NCI-H226 (cell line): ENCODE measurements around the gene GOLGA6B.
A peak's percentile ranks its signal among the peaks of the same experiment; 100 is the strongest.
"Not testable (repeated sequence)": the region's sequence is repeated elsewhere in the genome, so short reads cannot be mapped to it uniquely, and the experiment has no call there.

Source experiments
- DNase-seq: peaks from one replicate; pipeline ENCODE4 v3.0.0-alpha.2; 2015

Gene GOLGA6B

DNA sequence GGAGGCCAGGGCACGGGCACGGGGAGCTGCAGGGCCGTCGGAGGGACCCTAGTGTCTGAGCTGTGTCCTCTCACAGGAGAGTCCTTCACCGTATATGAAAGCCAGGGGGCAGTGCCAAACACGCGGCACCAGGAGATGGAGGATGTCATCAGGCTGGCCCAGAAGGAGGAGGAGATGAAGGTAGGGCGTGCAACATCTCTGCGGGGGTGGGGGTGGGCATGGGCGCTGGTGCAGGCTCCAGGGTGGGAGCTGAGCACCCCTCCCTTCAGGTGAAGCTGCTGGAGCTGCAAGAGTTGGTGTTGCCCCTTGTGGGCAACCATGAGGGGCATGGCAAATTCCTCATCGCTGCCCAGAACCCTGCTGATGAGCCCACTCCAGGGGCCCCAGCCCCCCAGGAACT is 11.2 kb downstream of the GOLGA6B start:
- not testable (repeated sequence) for DNase-seq

DNA sequence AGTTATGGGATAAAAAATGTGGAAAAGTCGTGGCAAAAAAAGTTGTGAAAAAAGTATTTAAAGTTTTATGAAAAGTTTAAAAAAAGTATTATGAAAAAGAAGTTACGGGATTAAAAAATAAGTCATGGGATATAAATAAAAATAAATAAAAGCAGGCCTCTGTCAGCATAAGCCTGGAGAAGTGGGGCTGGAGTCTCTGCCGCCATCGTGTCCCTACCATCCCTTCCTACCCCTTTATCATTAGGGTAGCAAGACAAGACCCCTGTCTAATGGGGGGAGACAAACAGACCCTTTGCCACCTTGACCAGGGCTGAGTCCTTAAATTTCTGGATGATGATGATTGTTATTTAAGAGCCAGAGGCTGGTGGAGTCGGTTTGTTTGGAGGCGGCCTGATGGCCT is 15.3 kb downstream of the GOLGA6B start:
- not testable (repeated sequence) for DNase-seq

DNA sequence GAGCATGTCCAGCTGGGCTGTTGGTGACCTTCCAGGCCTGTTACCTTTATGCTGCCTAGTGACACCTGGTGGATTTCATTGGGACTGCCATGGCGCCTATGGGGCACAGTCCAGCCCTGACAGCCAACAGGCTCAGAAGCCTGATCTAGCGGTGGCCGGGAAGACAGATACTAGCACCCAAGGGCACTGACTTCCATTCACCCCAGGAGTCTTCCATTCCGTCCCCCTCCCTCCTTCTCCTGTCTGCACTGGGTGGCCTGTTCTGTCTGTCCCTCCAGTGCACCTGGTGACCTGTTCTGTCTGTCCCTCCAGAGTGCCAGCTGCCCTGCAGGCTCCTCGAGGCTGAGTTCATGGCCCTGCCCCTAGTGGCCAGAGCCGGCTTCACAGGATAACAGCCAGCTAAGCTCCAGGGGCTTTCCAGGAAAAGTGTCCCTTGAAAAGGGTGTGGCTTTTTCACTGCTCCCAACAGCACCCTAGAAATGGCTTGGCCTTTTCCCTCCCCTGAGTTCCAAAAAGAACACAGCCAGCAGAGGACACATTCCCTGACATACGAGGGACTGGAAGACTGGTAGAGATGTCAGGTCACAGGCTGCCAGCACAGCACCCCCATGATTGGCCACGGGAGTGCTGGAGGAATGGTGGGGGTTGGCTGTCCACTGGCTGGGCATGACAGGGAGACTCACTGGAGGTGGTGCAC is 16.3 kb downstream of the GOLGA6B start:
- DNase-seq = peak; percentile 35

DNA sequence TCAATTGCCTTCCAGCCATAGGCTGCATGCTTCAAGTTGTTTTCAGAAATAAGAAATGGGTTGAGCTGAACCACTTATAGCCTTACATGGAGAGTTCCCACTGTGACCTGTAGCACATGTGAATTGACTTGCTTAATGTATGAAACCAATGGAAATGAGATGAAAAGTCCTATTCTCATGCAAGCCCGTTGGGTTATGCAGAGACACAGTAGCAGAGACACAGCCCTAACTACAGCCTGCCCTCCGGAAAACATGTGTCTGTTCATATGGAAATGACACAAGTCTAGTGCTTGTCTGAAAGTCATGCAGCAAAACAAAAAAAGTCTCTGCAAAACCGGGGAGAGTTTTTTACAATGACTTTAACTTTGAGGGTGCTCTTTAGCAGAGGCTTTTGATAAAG is 17.0 kb downstream of the GOLGA6B start:
- DNase-seq = no peak

DNA sequence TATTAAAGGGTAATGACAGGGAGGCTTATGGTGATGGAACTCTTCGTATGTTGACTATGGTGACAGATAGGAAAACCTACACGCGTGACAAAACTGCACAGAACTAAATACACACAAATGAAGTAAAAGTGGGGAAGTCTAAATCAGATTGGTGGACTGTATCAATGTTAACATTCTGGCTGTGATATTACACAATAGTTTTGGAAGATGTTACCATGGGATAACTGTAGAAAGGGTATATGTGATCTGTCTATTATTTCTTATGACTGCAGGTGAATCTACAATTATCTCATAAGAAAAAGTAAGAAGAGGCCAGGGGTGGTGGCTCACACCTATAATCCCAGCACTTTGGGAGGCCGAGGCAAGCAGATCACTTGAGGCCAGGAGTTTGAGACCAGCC is 22.3 kb downstream of the GOLGA6B start:
- DNase-seq = no peak

DNA sequence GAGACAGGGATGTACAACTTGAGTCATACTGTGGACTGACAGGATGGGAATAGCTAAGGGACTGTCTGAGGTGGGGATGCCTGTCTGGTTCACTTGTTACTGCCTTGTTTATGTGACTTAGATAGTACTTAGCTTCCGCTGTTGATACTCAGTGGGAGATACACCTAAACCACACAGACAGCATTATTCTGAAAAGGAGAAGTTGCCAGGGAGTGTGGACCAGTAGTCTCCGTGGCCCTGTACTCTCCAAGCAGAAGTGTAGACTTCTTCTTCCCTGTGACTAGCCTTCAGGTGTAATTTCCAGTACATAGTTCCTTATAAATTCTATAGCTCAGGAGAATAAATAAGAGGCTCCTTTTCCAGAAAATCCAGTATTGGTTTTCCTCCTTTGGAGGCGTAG is 26.4 kb downstream of the GOLGA6B start:
- no peak for DNase-seq

DNA sequence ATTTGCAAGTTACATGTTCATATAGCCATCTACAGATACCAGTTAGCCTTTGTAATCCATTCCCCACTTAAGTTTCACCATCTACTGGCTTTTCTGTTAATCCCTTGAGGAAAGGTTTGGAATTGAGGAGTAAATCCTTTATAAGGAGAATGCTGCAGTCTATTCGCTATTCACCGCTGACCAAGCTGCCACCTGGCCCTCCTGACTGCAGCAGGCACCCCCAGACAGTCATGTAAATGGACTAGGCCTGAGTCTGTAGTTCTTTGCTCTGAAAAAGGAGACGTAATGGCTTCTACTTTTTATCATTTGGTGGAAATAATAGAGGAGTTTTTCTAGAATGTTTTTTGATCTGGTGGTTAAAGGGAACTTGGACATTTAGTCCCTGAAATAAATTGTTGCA is 28.3 kb downstream of the GOLGA6B start:
- DNase-seq = no peak

DNA sequence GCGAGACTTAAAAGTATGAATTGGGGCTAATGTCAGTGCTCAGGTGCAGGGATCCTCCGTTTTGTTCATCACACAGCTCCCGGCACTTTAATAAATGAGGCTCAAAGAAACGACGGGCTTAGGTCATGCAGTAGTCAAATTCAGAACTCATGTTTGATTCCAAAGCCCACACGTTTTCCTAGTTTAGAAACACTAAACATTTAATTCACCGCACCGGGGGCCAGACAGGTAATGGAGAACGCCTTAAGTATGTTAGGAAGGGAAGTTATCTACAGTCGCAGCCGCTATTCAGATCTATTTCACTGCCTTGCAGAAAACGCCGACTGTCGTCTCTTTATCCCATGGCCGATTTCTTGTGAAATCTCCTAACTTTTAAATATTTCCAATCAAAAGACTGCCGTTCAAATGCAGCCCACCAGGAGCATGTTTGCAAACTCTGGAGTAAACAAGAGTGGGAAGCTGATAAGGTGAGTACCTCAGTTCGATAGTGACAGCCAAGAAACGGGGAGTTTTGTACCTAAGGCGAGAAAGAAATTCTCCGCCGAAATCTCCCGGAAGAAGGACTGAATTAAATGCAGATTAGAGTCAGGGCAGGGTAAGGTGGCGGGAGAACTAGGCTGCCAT is 30.9 kb downstream of the GOLGA6B start:
- DNase-seq = no peak

DNA sequence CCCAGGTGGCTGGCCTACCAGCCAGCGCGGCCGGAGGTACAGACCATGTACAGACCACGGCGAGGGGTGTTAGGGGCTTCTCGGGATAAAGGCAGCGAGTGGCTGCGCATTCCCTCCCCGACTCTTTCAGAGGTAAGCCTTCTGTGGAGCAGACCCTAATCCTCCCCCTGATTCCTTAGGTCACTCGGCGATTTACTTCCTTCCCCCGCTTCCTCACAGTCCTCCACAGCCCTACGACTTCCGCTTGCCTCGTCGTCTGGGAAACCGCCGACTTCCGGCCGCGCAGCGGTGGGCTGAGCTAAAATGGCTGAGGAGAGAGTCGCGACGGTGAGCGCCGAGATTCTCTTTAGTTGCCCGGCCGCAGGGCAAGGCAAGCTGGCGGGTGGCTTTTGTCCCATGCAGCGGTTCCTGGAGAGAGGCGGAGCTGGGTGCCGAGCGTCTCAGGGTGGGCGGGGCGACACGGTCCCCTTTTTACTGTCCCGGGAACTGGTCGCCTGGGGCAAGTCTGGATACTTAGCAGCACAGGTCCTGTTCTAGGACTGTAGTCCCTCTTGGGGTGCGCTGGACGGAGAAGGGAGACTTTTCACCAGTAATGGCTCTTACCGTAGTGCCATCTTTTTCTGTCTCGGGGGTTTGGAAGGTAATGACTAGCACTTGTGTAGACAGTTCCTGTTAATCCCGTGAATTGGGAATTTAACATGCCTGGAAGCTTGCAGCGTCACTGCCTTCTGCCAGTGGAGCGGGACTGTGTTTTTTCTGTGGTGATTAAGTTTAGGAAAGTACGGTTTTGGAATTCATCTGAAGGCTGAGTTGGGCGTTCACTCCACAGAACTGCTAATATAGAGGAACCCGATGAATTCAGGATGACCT is 31.7 kb downstream of the GOLGA6B start, which contains the start of the genes BBS4 and HIGD2B:
Gene BBS4, plus strand, starts transcription at position 283 of the 870 bp plus-strand sequence. Its CDS starts 21 bp downstream, at position 304.
Gene HIGD2B, minus strand, starts transcription at position 258 of the 870 bp plus-strand sequence. CDS start 9,808 bp downstream, outside the sequence.
- peak; percentile 95 for DNase-seq

DNA sequence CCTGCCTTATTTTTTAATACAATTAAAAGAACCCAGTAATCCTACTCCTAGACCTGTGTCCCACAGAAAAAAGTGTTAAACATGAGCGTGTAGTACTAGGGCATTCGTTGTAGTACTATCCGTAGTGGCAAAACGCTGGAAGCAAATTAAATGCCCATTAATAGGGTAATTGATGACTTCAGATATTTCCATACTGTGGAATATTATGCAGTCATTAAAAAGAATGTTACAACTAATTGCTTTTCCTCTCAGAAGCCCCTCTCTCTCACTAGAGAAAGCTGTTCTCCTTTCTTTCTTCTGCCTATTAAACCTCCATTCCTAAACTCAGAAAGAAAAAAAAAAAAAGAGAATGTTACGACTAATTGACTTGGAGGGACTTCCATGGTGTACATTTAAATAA is 34.2 kb downstream of the GOLGA6B start:
- DNase-seq = no peak

DNA sequence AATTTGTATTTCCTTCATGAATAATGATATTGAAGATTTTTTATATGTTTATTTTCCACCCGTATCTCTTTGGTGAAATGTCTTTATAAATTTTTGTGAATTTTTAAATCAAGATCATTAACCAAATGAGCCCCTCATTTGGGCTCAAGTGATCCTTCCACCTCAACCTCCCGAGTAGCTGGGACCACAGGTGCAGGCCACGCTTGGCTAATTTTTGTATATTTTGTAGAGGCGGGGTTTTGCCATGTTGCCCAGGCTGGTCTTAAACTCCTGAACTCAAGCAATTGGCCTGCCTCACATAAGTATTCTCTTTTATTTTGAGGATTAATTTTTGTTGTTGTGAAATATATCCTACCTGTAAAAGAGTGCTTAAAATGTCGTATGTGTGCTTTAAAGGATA is 36.4 kb downstream of the GOLGA6B start:
- no peak for DNase-seq

DNA sequence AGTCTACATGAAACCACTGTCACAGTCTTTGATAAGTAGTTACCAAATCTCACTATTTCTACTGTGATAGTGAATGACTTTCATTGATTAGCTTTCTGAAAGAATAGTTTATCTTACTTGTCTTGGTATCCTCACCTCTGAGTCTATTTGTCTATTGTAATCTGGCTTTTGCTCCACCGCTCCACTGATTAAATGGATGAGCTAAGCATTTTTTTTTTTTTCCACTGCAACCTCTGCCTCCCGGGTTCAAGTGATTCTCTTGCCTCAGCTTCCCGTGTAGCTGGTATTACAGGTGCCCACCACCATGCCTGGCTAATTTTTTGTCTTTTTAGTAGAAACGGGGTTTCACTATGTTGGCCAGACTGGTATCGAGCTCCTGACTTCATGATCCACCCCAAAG is 44.4 kb downstream of the GOLGA6B start:
- no peak for DNase-seq

DNA sequence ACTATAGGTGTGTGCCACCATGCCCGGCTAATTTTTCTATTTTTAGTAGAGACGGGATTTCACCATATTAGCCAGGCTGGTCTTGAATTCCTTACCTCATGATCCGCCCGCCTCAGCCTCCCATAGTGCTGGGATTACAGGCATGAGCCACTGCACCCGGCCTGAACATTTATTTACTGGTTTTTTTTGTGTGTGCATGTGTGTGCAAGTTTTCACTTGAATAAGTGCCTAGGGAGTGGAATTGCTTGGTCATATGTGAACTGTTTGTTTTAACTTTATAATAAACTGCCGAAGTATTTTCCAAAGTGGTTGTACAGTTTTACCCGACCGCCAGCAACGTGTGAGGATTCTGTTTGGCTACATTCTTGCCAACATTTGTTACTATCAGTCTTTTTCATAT is 45.6 kb downstream of the GOLGA6B start:
- DNase-seq = no peak

DNA sequence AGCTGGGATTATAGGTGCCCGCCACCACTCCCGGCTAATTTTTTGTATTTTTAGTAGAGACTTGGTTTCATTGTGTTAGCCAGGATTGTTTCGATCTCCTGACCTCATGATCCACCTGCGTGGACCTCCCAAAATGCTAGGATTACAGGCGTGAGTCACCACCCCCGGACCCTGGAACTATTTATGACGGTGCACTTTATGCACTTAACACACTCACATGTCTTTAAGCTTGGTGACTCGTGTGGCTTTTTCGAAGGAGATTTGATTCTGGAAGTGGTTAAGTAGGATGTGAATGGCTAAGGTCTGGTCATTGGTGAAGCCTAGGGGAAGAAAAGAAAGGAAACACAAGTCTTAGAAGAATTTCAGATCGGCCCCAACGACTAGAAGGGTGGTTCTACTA is 51.8 kb downstream of the GOLGA6B start:
- DNase-seq = no peak

DNA sequence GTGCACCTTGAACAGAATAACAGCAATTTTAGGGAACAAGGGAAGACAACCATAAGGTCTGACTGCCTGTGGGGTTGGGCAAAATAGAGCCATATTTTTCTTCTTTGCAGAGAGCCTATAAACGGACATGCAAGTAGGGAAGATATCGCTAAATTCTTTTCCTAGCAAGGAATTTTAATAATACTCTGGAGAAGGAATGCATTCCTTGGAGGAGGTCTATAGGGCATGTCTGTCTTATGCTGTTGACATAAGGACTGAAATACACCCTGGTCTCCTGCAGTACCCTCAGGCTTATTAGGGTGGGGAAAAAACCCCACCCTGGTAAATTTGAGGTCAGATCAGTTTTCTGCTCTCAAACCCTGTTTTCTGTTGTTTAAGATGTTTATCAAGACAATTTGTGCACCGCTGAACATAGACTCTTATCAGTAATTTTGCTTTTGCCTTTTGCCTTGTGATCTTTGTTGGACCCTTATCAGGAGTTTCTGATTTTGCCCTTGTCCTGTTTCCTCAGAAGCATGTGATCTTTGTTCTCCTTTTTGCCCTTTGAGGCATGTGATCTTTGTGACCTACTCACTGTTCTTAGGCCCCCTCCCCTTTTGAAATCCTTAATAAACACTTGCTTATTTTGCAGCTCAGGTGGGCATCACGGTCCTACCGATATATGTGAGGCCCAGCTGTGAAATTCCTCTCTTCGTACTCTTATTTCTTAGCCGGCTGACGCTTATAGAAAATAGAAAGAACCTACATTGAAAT is 54.2 kb downstream of the GOLGA6B start:
- DNase-seq = not testable (repeated sequence)
